ENCODE measurements around the gene PATE3.

The PATE3 gene, protein sequence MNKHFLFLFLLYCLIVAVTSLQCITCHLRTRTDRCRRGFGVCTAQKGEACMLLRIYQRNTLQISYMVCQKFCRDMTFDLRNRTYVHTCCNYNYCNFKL

DNA sequence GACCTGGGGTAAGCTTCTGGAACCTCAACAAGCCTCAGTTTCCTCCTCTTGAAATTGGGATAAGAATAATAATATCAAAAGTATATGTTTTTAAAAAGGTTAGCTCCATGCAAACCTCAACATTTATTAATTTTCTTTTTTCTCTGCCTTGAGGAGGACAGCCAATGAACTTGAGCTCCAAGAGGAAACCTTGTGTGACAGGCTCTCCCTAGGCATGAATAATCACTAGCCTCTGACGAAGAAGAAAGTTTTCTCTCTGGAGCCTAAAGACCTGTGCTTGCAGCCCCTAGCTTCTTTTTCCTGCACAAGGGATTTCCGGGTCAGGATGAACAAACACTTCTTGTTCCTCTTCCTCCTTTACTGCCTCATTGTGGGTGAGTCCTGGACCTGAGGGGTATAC, at the start of gene PATE3:
Gene PATE3 (plus strand): TSS at position 301 of the 400 bp plus-strand sequence. CDS start 25 bp downstream, at position 326.
- DNase-seq: no peak
- no peak for TF ChIP-seq GATA1 (IDR thresholded peaks at IDR 0.05; ENCODE audit: low read depth, low read length)
- no peak for TF ChIP-seq POLR2A (IDR thresholded peaks at IDR 0.05; ENCODE audit: low read length)

GRCh38 chr11:125740617-125741016, 47.3 kb upstream of the PATE3 start:
- DNase-seq: no peak
- TF ChIP-seq POLR2A (IDR thresholded peaks at IDR 0.05; ENCODE audit: low read length) (no peak), GATA1 (IDR thresholded peaks at IDR 0.05; ENCODE audit: low read depth, low read length) (no peak)

- no peak for TF ChIP-seq GATA1 (IDR thresholded peaks at IDR 0.05; ENCODE audit: low read depth, low read length)
- no peak for TF ChIP-seq POLR2A (IDR thresholded peaks at IDR 0.05; ENCODE audit: low read length)
- DNase-seq: no peak
Observed at GRCh38 chr11:125743681-125744080, 44.2 kb upstream of the PATE3 start.

DNA sequence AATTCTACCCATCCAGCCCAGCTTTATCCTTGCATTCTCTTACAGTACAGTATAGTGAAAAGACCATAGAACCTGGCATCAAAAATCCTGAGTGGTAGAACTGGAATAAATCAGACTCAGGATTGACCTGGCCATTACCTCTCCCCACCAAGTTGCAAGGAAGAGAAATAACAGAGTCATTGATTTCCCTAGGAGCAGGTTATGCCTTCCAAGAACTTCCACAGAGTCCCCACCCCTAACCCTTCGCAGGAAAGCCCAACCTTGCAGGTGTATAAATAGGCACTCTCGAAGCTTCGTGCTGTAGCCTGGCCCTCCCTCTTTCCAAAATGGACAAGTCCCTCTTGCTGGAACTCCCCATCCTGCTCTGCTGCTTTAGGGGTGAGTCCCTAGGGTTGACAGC, 41.9 kb upstream of the PATE3 start, which contains the start of gene PATE1:
Gene PATE1 (plus strand): TSS at position 301 of the 400 bp plus-strand sequence. CDS start 26 bp downstream, at position 327.
- TF ChIP-seq GATA1 (IDR thresholded peaks at IDR 0.05; ENCODE audit: low read depth, low read length) (no peak), POLR2A (IDR thresholded peaks at IDR 0.05; ENCODE audit: low read length) (no peak)
- no peak for DNase-seq

DNA sequence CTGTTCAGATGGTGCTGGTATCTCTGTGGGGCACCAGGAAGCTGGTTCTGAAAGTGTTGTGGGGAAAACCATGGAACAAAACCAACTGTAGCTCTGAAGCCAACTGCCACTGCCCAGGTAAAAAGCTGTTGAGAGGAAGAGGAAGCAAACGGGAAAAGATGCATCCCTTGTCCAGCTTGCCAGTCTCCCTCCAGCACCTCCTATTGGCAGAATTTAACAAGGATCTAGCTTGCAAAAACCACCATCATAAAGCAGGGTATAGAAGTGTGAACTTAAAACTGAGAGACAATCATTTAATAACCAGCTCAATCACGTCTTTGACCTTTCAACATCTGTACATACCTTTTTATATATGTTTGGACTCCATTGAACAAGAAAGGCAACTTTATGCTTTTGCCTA, 37.3 kb upstream of the PATE3 start:
- no peak for DNase-seq
- no peak for TF ChIP-seq POLR2A (IDR thresholded peaks at IDR 0.05; ENCODE audit: low read length)
- TF ChIP-seq GATA1 (IDR thresholded peaks at IDR 0.05; ENCODE audit: low read depth, low read length): no peak

GRCh38 chr11:125756050-125756449, 31.9 kb upstream of the PATE3 start:
- TF ChIP-seq POLR2A (IDR thresholded peaks at IDR 0.05; ENCODE audit: low read length) (no peak), GATA1 (IDR thresholded peaks at IDR 0.05; ENCODE audit: low read depth, low read length) (no peak)
- DNase-seq: no peak

- TF ChIP-seq GATA1 (IDR thresholded peaks at IDR 0.05; ENCODE audit: low read depth, low read length) (no peak), POLR2A (IDR thresholded peaks at IDR 0.05; ENCODE audit: low read length) (no peak)
- DNase-seq: no peak
Observed at GRCh38 chr11:125762445-125762844, 25.5 kb upstream of the PATE3 start.

GRCh38 chr11:125763483-125763882, 24.4 kb upstream of the PATE3 start:
- TF ChIP-seq POLR2A (IDR thresholded peaks at IDR 0.05; ENCODE audit: low read length) (no peak), GATA1 (IDR thresholded peaks at IDR 0.05; ENCODE audit: low read depth, low read length) (no peak)
- no peak for DNase-seq

- no peak for TF ChIP-seq POLR2A (IDR thresholded peaks at IDR 0.05; ENCODE audit: low read length)
- no peak for TF ChIP-seq GATA1 (IDR thresholded peaks at IDR 0.05; ENCODE audit: low read depth, low read length)
- no peak for DNase-seq
Observed at GRCh38 chr11:125766251-125766650, 21.7 kb upstream of the PATE3 start.

- TF ChIP-seq GATA1 (IDR thresholded peaks at IDR 0.05; ENCODE audit: low read depth, low read length) (no peak), POLR2A (IDR thresholded peaks at IDR 0.05; ENCODE audit: low read length) (no peak)
- DNase-seq: no peak
Observed at GRCh38 chr11:125768336-125769046, 19.4 kb upstream of the PATE3 start.

DNA sequence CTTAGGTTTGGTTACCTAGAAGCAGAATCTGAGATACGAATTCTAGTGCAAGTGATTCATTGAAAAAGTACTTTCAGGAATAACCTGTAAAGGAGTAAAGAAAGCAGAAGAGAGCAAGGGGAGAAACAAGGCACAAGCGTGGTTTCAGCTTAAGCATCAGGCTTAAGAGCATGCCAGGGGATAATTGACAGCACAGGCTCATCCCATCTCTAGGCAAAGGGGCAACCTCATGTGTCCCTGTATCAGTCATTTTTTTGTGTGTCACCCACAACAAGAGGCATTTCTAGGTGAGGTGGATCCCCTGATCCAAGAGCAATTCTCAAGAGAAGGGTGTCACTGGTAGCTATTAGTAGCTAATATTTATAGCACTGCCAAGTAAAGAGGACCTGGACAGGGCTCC, 17.3 kb upstream of the PATE3 start:
- no peak for TF ChIP-seq GATA1 (IDR thresholded peaks at IDR 0.05; ENCODE audit: low read depth, low read length)
- TF ChIP-seq POLR2A (IDR thresholded peaks at IDR 0.05; ENCODE audit: low read length): no peak
- no peak for DNase-seq

DNA sequence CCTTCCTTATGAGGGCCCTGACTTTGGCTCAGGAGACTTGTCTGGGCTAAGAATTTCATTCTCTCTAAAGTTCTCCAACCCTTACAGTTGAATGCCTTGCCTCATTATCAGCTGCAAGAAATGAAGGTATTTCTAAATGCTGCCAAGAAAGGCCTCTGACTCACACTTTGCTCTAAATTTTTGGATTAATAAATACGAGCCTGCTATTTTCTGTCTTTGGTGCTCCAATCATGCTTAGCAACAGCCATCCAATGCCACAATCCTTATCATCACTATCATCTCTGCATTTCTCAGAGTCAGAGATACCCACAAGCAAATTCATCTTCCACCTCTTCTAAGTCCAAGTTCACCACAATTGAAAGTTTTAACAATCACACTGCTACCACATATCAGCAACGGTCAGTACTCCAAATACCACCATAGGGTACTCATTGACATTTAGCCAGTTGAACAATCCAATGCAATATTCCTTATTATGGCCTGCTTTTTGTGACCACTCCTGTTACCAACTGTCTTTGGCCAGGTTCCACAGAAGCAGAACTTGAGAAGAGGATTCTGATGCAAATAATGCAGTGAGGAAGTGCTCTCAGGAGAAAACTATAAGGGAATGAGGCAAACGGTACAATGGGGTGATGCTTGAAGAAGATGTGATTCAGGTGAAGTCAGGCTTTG, 15.0 kb upstream of the PATE3 start:
- no peak for TF ChIP-seq GATA1 (IDR thresholded peaks at IDR 0.05; ENCODE audit: low read depth, low read length)
- TF ChIP-seq POLR2A (IDR thresholded peaks at IDR 0.05; ENCODE audit: low read length): no peak

DNA sequence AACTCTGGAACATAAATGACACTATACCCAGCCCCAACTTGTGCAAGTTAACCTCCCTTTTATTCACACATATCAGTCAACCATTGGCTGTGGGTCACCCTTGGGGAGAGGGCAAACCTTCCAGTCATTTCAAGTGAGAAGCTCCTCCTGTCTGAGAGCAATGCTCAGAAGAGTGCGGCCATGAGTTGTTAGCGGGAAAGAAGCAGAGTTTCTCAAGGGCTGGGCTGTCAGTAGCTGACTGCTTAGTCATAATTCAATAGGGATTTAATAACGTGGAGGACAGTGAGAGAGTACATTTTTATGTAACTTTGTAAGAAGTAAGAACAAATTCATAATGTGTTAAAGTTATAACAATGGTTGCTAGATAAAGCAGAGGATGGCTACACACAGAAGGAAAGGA, 14.4 kb upstream of the PATE3 start:
- TF ChIP-seq POLR2A (IDR thresholded peaks at IDR 0.05; ENCODE audit: low read length) (no peak), GATA1 (IDR thresholded peaks at IDR 0.05; ENCODE audit: low read depth, low read length) (no peak)
- DNase-seq: no peak

More for the DNA sequence above, 15.0 kb upstream of the PATE3 start:
- no peak for DNase-seq

DNA sequence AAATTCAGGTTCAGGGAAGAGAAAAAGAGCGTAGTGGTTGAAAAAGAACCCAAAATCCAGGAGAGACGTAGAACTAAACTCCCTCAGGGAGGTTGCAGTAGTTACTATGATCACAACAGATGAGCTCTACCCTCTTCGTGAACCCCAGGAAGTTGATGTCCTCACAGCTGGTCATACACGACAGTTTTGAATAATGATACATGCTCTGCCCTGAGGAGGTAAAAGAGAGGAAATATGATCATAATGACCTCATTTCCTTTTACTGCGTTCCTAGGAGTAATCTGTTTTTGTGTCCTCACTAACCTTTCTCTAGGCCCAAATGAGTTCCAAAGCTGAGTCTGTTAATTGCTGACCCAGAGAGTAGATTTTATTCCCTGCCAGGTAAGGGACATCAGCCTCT, 10.6 kb upstream of the PATE3 start:
- no peak for TF ChIP-seq GATA1 (IDR thresholded peaks at IDR 0.05; ENCODE audit: low read depth, low read length)
- no peak for TF ChIP-seq POLR2A (IDR thresholded peaks at IDR 0.05; ENCODE audit: low read length)
- no peak for DNase-seq

- no peak for DNase-seq
- TF ChIP-seq GATA1 (IDR thresholded peaks at IDR 0.05; ENCODE audit: low read depth, low read length) (no peak), POLR2A (IDR thresholded peaks at IDR 0.05; ENCODE audit: low read length) (no peak)
Observed at GRCh38 chr11:125778728-125779127, 9.2 kb upstream of the PATE3 start, which contains the start of gene PATE2. PATE2 (minus strand) TSS chr11:125778828; CDS start chr11:125778773, 55 bp downstream.
